ENCODE data around the gene SETD7.

DNA sequence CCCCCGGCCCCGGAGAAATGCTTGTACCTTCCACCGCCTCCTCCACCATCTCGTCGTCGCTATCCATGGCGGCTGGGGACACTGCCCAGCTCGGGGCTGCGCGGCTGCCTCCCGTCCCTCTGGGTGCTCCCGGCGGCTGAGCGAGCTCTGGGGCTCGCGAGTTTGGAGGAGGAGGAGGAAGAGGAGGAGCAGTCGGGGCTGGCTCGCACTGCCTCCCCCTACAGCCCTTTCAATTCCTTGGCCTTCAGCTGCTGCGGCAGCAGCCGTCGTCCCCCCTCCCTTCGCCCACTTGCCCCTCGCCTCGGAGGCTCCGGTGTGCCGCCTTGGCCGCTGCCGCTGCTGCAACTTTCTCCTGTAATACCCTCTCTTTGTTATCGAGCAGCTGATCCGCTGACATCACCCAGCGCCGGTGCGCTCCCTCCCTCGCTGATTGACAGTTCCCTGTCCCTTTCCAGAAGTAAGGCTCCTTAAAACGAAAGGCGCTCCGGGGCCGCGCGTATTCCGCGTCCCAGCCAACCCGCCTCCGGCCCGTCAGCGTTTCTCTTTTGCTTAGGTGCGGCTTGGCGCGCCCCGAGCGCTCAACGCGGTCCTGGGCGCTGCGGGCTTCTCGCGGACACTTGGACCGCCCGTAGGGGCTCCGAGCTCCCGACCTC, at the start of gene SETD7:
- TF ChIP-seq, protein P1, sequence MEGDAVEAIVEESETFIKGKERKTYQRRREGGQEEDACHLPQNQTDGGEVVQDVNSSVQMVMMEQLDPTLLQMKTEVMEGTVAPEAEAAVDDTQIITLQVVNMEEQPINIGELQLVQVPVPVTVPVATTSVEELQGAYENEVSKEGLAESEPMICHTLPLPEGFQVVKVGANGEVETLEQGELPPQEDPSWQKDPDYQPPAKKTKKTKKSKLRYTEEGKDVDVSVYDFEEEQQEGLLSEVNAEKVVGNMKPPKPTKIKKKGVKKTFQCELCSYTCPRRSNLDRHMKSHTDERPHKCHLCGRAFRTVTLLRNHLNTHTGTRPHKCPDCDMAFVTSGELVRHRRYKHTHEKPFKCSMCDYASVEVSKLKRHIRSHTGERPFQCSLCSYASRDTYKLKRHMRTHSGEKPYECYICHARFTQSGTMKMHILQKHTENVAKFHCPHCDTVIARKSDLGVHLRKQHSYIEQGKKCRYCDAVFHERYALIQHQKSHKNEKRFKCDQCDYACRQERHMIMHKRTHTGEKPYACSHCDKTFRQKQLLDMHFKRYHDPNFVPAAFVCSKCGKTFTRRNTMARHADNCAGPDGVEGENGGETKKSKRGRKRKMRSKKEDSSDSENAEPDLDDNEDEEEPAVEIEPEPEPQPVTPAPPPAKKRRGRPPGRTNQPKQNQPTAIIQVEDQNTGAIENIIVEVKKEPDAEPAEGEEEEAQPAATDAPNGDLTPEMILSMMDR (conservative IDR thresholded peaks at IDR 0.05 in 1 of 2, IDR thresholded peaks at IDR 0.05 in 1 of 2; ENCODE audit: low read depth in 1 of 2, low read length in 2 of 2) = no peak
- TF ChIP-seq EZH2 (IDR thresholded peaks at IDR 0.05; ENCODE audit: low read length, missing control alignments) = no peak

Data from fibroblast of lung (primary cell).